Progenitor cell of endocrine pancreas (in vitro differentiated cells): ENCODE measurements around the gene DNAJB13. TPM values are rescaled to one million over a fixed set of nuclear protein-coding genes. Genes with fewer than 3 reads are reported as not detected.

ENCODE experiments used
- DNase-seq: peaks from one replicate; pipeline ENCODE4 v3.0.0; 2021; ENCODE audit warnings: low spot score; ENCODE audit not compliant: unreplicated experiment
- H3K27ac Mint-ChIP-seq: 2 replicates; pipeline ENCODE4 v1.8.0; 2021; ENCODE audit warnings: mild to moderate bottlenecking, moderate library complexity, mixed read lengths
- H3K27me3 Mint-ChIP-seq: 2 replicates; pipeline ENCODE4 v1.8.0; 2021; ENCODE audit warnings: mixed read lengths
- H3K36me3 Mint-ChIP-seq: 2 replicates; pipeline ENCODE4 v1.8.0; 2022; ENCODE audit warnings: mixed read lengths; ENCODE audit not compliant: insufficient read depth
- H3K4me1 Mint-ChIP-seq: 2 replicates; pipeline ENCODE4 v1.8.0; 2021; ENCODE audit warnings: low read depth, mixed read lengths
- H3K4me3 Mint-ChIP-seq: 2 replicates; pipeline ENCODE4 v1.8.0; 2021; ENCODE audit warnings: low read depth, mild to moderate bottlenecking, moderate library complexity, mixed read lengths
- H3K9me3 Mint-ChIP-seq: 2 replicates; pipeline ENCODE4 v1.8.0; 2021; ENCODE audit warnings: low read depth, mixed read lengths
- CTCF ChIP-seq: fragments of 200-600 bp; sonication (generic); IDR thresholded peaks from one replicate; pipeline ENCODE4 v1.5.0; 2021; ENCODE audit warnings: antibody characterized with exemption, mild to moderate bottlenecking; ENCODE audit not compliant: unreplicated experiment
- total RNA-seq: library from RNA; stranded (reverse); gene quantifications from 2 replicates; pipeline ENCODE4 v1.2.1, GENCODE V29; 2021

DNAJB13 gene
- total RNA-seq, 1 donor from 2014 or later: 1.1 TPM

- no peaks in the 10 kb centered on the region for H3K4me1 Mint-ChIP-seq
- no peak overlapping the region for H3K4me3 Mint-ChIP-seq
- TF ChIP-seq CTCF: no peak
- no peaks in the 10 kb centered on the region for H3K9me3 Mint-ChIP-seq
- no peak overlapping the region for H3K27ac Mint-ChIP-seq
- no peak for DNase-seq
- H3K36me3 Mint-ChIP-seq: no peaks in the 10 kb centered on the region
- no peaks in the 10 kb centered on the region for H3K27me3 Mint-ChIP-seq
These were observed 39.9 kb downstream of the DNAJB13 start for GRCh38 chr11:73990730-73991129.

- H3K27me3 Mint-ChIP-seq: no peaks in the 10 kb centered on the region
- no peak for DNase-seq
- no peaks in the 10 kb centered on the region for H3K36me3 Mint-ChIP-seq
- H3K4me3 Mint-ChIP-seq: no peak overlapping the region
- no peaks in the 10 kb centered on the region for H3K4me1 Mint-ChIP-seq
- H3K27ac Mint-ChIP-seq: no peak overlapping the region
- no peak for TF ChIP-seq CTCF
- no peaks in the 10 kb centered on the region for H3K9me3 Mint-ChIP-seq
These were observed 40.7 kb downstream of the DNAJB13 start for GRCh38 chr11:73991471-73992006.

- H3K9me3 Mint-ChIP-seq: no peaks in the 10 kb centered on the region
- no peak for TF ChIP-seq CTCF
- H3K4me1 Mint-ChIP-seq: no peaks in the 10 kb centered on the region
- DNase-seq: no peak
- H3K4me3 Mint-ChIP-seq: no peak overlapping the region
- H3K27me3 Mint-ChIP-seq: no peaks in the 10 kb centered on the region
- peaks cover 2% of the 10 kb centered on the region for H3K36me3 Mint-ChIP-seq
- H3K27ac Mint-ChIP-seq: no peak overlapping the region
These were observed 44.4 kb downstream of the DNAJB13 start for GRCh38 chr11:73995247-73995646.

- Mint-ChIP-seq H3K9me3 (no peaks in the 10 kb centered on the region), H3K27me3 (no peaks in the 10 kb centered on the region), H3K27ac (no peak overlapping the region), H3K4me3 (no peak overlapping the region), H3K36me3 (peaks cover 2% of the 10 kb centered on the region), H3K4me1 (no peaks in the 10 kb centered on the region)
- TF ChIP-seq CTCF: no peak
- DNase-seq: no peak
These were observed 44.9 kb downstream of the DNAJB13 start for GRCh38 chr11:73995731-73996130.

- H3K27ac Mint-ChIP-seq: no peak overlapping the region
- H3K9me3 Mint-ChIP-seq: no peaks in the 10 kb centered on the region
- no peak for TF ChIP-seq CTCF
- H3K4me3 Mint-ChIP-seq: no peak overlapping the region
- H3K36me3 Mint-ChIP-seq: peaks cover 4% of the 10 kb centered on the region
- H3K4me1 Mint-ChIP-seq: no peaks in the 10 kb centered on the region
- H3K27me3 Mint-ChIP-seq: no peaks in the 10 kb centered on the region
- DNase-seq: no peak
These were observed 45.4 kb downstream of the DNAJB13 start for GRCh38 chr11:73996161-73996747.
